HG03135 (cell line): Measurements from ENCODE around the gene NEBL.

ENCODE experiments used
- ATAC-seq: cut with Tn5 transposase; IDR thresholded peaks from one replicate; pipeline ENCODE4 v1.9.1; 2021; ENCODE audit warnings: mild to moderate bottlenecking, moderate library complexity; ENCODE audit not compliant: unreplicated experiment

NEBL gene

GRCh38 chr10:20795391-20795790, 101.7 kb downstream of the NEBL start:
- no peak for ATAC-seq

DNA sequence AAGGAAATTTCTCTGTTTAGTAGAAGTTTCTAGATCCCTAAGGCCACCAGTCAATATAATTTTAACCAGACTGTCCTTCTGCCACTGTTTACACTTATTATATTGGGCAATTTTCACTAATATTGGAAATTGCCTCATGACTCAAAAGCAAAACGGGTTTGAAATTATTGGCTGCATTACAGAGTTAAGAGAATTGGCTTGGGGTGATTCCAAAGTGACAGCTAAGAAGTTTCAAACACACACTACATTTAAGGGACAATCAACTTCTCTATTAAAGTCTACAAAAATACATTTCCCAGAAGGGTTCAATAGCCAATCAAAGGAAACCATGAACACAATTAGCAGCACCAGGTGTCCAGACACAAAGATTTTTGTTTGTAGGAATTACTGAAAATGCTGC, 111.9 kb downstream of the NEBL start:
- ATAC-seq: no peak

- no peak for ATAC-seq
These were observed 118.9 kb downstream of the NEBL start for GRCh38 chr10:20778008-20778757.

DNA sequence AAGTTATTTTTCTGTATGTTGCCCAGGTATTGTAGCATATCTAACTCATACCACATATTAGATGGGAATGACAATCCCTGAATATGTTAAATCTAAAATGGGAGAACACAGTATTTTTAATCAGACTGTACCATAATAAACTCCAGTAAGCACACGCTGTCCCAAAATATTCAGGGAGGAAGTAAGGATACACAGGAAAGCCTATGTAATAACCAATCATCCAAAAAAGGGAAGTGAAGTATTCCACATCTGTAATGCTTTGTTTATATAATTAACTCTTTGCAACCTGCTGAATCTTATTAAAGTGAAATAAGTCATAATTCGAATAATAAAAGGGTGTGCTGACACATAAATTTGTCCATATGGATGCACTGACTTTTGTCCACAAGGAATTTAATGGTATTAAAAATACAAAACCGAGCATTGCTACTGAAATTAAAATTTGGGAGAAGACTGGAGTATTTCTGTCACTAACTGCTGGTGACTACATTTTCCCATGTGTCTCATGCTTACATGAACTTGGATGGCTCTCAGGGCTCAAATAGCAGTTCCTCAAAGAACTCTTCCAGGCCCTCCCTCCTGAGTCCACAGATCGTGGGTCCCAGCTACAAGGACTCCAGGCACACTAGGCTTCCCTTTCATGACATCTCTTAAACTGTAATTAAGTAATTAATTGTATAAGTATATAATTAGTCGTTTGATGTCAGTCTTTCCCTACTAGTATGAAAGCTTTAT, 120.6 kb downstream of the NEBL start:
- no peak for ATAC-seq

GRCh38 chr10:20771051-20771450, 126.1 kb downstream of the NEBL start:
- no peak for ATAC-seq

- ATAC-seq: no peak
These were observed 127.6 kb downstream of the NEBL start for GRCh38 chr10:20769481-20769880.

DNA sequence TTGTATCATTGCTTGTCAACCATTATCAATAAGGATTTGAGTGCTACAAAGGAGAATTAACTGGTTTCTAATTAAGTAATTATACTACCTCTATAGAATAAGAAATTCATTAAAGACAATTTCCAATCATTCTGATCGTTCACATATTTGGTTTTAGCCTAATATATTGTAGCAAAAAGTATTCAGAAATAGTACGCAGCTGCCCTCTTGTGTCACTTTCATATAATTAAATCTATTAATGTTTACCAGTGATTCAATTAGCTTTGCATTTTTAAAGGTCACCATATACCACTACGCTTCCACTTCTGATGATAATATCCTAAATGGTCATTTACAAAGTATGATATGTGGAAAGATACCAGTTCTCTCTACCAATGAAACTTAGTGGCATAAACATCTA, 128.3 kb downstream of the NEBL start:
- ATAC-seq: no peak

DNA sequence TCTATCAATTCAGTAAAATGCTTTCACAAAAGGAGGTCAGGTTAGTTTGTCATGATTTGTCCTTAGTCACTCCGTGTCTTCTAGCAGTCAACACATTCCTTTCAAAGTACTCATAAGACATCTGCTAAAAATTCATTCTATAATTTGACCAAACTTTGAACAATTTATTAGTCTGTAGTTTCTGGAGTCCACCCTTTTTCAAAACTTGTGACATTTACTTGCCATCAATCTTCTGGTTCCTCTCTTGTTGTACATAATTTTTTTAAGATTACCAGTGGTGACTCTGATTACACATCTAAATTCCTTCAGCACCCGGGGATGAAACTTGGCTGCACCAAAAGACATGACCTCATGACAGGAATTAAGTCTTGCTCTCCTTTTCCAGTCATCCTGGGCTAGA, 130.1 kb downstream of the NEBL start:
- no peak for ATAC-seq

- ATAC-seq: no peak
These were observed 132.0 kb downstream of the NEBL start for GRCh38 chr10:20765066-20765465.

- ATAC-seq: no peak
These were observed 136.7 kb downstream of the NEBL start for GRCh38 chr10:20760460-20760859.

- no peak for ATAC-seq
These were observed 148.6 kb downstream of the NEBL start for GRCh38 chr10:20748551-20748950.

DNA sequence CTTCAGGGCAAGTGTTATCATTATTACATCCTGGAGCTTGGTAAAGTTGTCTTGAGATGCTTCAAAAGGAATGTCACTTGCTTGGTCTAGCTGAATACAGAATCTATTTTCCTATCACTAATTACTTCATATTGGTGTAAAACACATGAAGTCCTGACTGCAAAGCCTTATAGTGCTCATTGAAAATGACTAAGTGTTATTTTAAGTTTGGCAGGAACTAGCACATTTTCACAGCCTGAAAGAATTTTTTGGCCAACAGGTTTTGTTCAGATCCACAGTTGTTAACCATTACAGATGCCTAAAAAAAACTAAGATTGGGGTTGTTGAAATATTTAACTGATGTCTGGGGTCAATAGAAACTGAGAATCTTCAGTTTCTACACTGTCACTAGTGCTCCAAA, 149.3 kb downstream of the NEBL start:
- ATAC-seq: no peak

DNA sequence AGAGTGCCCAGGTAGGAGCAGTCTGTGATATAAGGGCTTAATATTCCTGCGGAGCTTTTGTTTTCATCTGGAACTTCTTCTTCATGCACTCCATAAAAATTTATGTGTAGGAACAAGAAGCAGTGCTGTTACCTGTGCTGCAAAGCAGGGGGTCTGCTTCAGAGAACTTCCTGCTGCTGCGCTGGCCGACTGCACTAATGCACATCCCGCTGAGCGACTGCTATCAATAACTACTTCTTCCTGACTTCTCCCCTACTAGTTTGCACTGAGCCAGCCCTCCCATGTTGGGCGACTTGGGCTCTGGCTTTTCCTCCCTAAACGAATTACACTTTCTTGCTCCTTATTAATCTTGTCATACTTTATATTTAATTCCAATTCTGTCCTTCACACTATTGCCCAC, 150.3 kb downstream of the NEBL start:
- no peak for ATAC-seq

DNA sequence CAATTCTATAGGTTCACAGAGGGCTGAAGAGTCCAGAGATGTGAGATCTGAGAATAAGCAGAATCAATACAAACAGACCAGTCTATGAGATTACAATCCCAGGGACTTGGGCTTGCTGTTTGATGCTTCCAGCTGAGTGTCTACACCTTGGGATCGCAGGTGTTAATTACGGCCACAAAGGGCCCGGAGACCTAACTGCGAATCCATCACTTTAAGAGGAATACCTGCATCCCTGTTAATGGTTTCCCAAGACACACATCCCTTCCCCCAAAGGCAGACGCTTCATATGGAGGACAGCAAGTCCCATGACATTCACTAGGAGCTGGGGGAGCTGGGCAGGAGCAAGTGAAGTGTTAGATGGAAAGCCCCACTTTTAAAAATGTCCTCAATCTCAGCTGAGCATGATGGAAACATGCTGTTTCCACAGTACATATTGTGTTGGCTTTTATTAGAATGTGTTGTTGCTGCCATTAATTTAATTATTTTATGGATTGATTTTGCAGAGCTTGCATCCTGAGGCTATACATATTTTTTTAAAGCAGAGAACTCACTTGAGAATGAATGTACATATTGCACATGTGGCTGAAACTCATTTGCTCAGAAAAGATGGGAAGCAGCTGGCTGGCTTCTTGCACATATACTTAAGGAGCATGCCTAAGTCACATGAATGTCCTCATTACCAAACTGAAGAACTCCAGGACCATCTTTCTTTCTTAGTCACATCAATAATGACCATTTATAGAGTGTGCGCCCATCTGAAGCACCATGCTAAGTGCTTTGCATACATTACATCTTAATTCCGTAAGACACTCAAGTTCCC, 151.3 kb downstream of the NEBL start:
- no peak for ATAC-seq

DNA sequence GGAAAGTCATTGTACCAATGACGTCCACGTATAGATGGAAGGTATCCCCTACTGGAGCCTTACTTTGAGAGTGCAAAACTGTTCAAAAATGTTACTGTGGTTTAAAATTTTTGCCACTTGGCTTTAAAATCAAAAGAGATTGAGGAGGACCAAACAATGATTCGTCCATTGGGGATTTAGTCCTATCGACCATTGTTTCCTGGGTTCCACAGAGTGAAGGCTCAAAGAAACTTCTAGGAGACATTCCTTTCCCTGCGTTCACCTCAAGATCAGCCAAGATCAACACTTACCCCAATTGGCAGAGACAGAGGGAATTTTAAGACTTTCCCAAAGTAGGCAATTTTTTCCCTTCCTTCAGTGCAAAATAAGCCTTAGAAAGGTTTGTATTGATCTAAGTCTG, 152.3 kb downstream of the NEBL start:
- no peak for ATAC-seq

DNA sequence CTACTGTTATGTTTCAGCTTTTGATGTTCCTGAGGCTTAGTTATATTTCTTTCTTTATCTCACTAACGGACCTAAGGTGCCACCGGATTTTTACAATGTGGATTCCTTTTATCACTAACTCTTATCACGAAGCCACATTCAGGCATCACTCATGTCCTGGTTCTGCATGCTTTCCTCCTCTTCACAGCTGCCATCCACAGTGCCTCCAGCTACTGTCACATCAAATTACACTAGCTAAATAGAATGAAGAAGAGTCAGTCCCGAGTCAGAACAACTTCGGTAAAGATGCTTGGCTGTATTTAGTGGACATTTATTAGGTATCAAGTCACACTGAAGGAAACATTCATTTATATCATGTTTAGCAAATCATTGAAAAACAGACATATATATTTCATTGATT, 153.2 kb downstream of the NEBL start:
- ATAC-seq: no peak

DNA sequence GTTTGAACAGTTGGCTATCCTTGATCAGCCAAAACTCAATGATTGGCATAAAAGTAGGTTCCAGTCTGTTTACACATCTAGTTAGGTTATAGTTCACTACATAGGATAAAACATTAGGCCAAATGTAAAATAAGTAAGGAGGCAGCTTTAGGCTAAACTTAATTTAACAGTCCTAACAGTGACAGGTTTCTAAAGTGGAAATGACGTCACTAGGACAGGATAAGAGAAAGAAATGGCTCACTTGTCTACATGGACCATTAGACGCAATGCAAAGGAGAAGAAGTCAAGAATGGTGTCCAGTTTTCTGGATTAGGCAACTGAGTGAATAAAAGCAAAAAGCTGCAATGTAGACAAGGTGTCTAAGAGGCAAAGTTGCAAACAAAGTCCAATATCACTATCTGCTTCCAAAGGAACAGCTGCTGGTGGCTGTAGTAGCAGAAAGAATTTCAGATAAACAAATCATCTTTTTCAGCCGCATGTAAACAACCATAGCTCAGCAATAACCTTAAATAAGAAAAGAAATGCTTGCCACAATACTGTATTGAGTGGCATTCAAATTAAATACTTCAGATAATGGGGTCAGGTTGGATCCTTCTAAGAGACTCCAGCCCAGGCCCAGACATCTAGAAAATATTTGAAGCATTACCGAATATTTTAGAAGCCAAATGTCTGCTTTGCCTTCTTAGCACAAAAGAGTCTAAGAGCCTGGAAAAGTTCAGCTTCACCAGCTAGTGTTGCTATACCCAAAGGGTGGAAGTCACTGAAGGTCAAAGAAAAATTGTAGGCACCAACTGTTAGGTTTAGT, 154.2 kb downstream of the NEBL start:
- no peak for ATAC-seq

- no peak for ATAC-seq
These were observed 157.0 kb downstream of the NEBL start for GRCh38 chr10:20740120-20740519.

GRCh38 chr10:20737107-20737506, 160.0 kb downstream of the NEBL start:
- ATAC-seq: no peak
